HepG2 (cell line): Measurements from ENCODE around the gene GPRIN2. TPM values are rescaled to one million over a fixed set of nuclear protein-coding genes. Genes with fewer than 3 reads are reported as not detected.

ENCODE experiments used
- ATAC-seq: fragments of 200-7000 bp; cut with Tn5 transposase; 3 replicates; pipeline ENCODE4 v1.9.1; 2020; ENCODE audit warnings: mild to moderate bottlenecking, moderate library complexity
- BruUV-seq: library from RNA; stranded (reverse); fragments of 400-500 nt; replicated peaks from 2 replicates; lab custom pipeline; 2021; lab: Mats Ljungman, UMichigan
- CTCF ChIA-PET: fragments of 300-600 bp; formaldehyde crosslinking; extraction: SDS; loops from one replicate; lab custom pipeline; 2021; ENCODE audit warnings: low total read pairs, inconsistent platforms, low intra/inter-chr PET ratio; lab: Yijun Ruan, JAX
- POLR2A ChIA-PET: fragments of 350-600 bp; sonication (Branson Sonifier 250); formaldehyde crosslinking; loops from one replicate; lab custom pipeline; 2020; ENCODE audit warnings: antibody characterized with exemption, inconsistent platforms; lab: Yijun Ruan, JAX
- DNase-seq: peaks from one replicate; pipeline ENCODE4 v3.0.0-alpha.2; 2015; ENCODE audit warnings: low spot score
- FAIRE-seq: peaks from 3 replicates; lab custom pipeline; 2011; peaks lifted over from hg19 to GRCh38; lab: Jason Lieb, UNC
- H2AFZ ChIP-seq: one replicate; pipeline ENCODE4 v1.6.1; 2011; ENCODE audit warnings: low read length, inconsistent platforms
- H3K27ac ChIP-seq: fragments of 300-600 bp; 3 replicates; pipeline ENCODE4 v1.8.0; 2011; ENCODE audit warnings: mixed run types, mild to moderate bottlenecking, mixed read lengths, low read length, inconsistent platforms; ENCODE audit not compliant: insufficient read depth; ENCODE audit errors: extremely low read length
- H3K27me3 ChIP-seq, 2 experiments: fragments of 200-600 bp in 1 of 2; 2 replicates in 1 of 2; 3 replicates in 1 of 2; pipeline versions ENCODE4 v1.6.0 to v1.8.0; 2011; ENCODE audit warnings: low read length in 2 of 2, mild to moderate bottlenecking in 2 of 2, moderate library complexity in 2 of 2, inconsistent platforms in 1 of 2; ENCODE audit not compliant: insufficient read depth in 2 of 2, control insufficient read depth in 1 of 2
- H3K36me3 ChIP-seq, 2 experiments: fragments of 200-600 bp in 1 of 2; replicated peaks in 1 of 2; 2 replicates in 1 of 2; 3 replicates in 1 of 2; pipeline versions ENCODE4 v1.5.1 to v1.8.0; 2011; ENCODE audit warnings: low read length in 2 of 2, inconsistent platforms in 1 of 2; ENCODE audit not compliant: insufficient read depth in 2 of 2, control insufficient read depth in 1 of 2
- H3K4me1 ChIP-seq: 2 replicates; pipeline ENCODE4 v1.5.1; 2012; ENCODE audit warnings: low read length, inconsistent platforms; ENCODE audit not compliant: insufficient read depth
- H3K4me2 ChIP-seq: 2 replicates; pipeline ENCODE4 v1.6.0; 2011; ENCODE audit warnings: low read depth, low read length, inconsistent platforms
- H3K4me3 ChIP-seq, 3 experiments: fragments of 200-600 bp in 1 of 3; sonication (generic), shearing (Covaris generic) in 1 of 3; replicated peaks in 1 of 3; 2 replicates each; pipeline ENCODE4 v1.5.1; 2011 to 2016; ENCODE audit warnings: low read length in 3 of 3, inconsistent platforms in 2 of 3, low read depth in 2 of 3, mild to moderate bottlenecking in 2 of 3, control low read depth in 1 of 3, mixed read lengths in 1 of 3; ENCODE audit not compliant: insufficient read depth in 1 of 3
- H3K79me2 ChIP-seq: one replicate; pipeline ENCODE4 v1.6.1; 2011; ENCODE audit warnings: low read length, inconsistent platforms; ENCODE audit not compliant: insufficient read depth
- H3K9ac ChIP-seq: 2 replicates; pipeline ENCODE4 v1.6.0; 2011; ENCODE audit warnings: mild to moderate bottlenecking, low read depth, low read length, inconsistent platforms; ENCODE audit not compliant: insufficient read depth
- H3K9me3 ChIP-seq: 2 replicates; pipeline ENCODE4 v1.5.1; 2012; ENCODE audit warnings: mild to moderate bottlenecking, low read length
- H4K20me1 ChIP-seq: 2 replicates; pipeline ENCODE4 v1.6.0; 2011; ENCODE audit warnings: inconsistent platforms, mild to moderate bottlenecking, low read length, moderate library complexity; ENCODE audit not compliant: insufficient read depth
- NPAS2 ChIP-seq: sonication (generic); formaldehyde crosslinking; IDR thresholded peaks from 2 replicates; pipeline ENCODE4 v1.8.0; 2022; ENCODE audit warnings: mild to moderate bottlenecking, missing genetic modification reagents, borderline replicate concordance
- TBL1XR1 ChIP-seq: fragments of 150-350 bp; IDR thresholded peaks from 2 replicates; pipeline ENCODE4 v1.6.1; 2014; ENCODE audit warnings: borderline replicate concordance, low read length; ENCODE audit not compliant: partially characterized antibody
- ZBTB10 ChIP-seq: sonication (generic); formaldehyde crosslinking; IDR thresholded peaks from 2 replicates; pipeline ENCODE4 v1.4.0; 2020; ENCODE audit warnings: missing genetic modification reagents, borderline replicate concordance
- ZBTB7A ChIP-seq: sonication (generic); formaldehyde crosslinking; IDR thresholded peaks from 2 replicates; pipeline ENCODE4 v1.8.0; 2022; ENCODE audit warnings: mild to moderate bottlenecking, missing genetic modification reagents
- ZNF253 ChIP-seq: sonication (generic); formaldehyde crosslinking; IDR thresholded peaks from 2 replicates; pipeline ENCODE4 v1.8.0; 2022; ENCODE audit warnings: mild to moderate bottlenecking, missing genetic modification reagents, borderline replicate concordance
- ZNF343 ChIP-seq: sonication (generic); formaldehyde crosslinking; IDR thresholded peaks from 2 replicates; pipeline ENCODE4 v1.4.0; 2020; ENCODE audit warnings: mild to moderate bottlenecking, missing genetic modification reagents
- ZNF580 ChIP-seq: IDR thresholded peaks from 2 replicates; pipeline ENCODE4 v1.6.1; 2016; ENCODE audit warnings: low read depth, borderline replicate concordance
- whole genome bisulfite sequencing: methylation state at CpG from one replicate; pipeline ENCODE4 v1.1.6; 2017; ENCODE audit warnings: low lambda C conversion rate; 5-methylcytosine and 5-hydroxymethylcytosine counted together
- in situ Hi-C: cut with HindIII; loops from 2 replicates; pipeline ENCODE4 v1.10.0; 2017; ENCODE audit warnings: low pct_unique_long_range_greater_than_20kb; ENCODE audit not compliant: extremely low pct_ligation_motif_present
- intact Hi-C: fragments of 100-400 bp; cut with micrococcal nuclease; formaldehyde crosslinking; loops from one replicate; pipeline ENCODE4 v1.10.0; 2022; ENCODE audit not compliant: unreplicated experiment
- polyA plus RNA-seq, 8 experiments: library from polyadenylated mRNA; depleted of rRNA in 3 of 8; stranded (reverse) in 7 of 8; unstranded in 1 of 8; fragments of >200 nt; fragmentation: Illumina TruSeq in 4 of 8; extraction: Trizol in 4 of 8; gene quantifications; 2 replicates each; pipeline versions ENCODE4 v1.2.1 to v1.2.3, GENCODE V29; 2011 to 2016; ENCODE audit warnings: low read depth in 4 of 8, missing spikeins in 1 of 8, mixed read lengths in 1 of 8; ENCODE audit not compliant: insufficient read depth in 1 of 8
- total RNA-seq, 5 experiments: library from RNA; depleted of rRNA; stranded (reverse); fragments of >200 nt; fragmentation: Illumina TruSeq; extraction: Trizol; gene quantifications; 2 replicates each; pipeline ENCODE4 v1.2.3, GENCODE V29; 2016; ENCODE audit warnings: low read depth in 1 of 5

Gene GPRIN2
- total and polyA plus RNA-seq, 2 of the 13 experiments (the other 11 are each of a cell fraction or from before 2014, with no cell fraction given) = not detected

- 25% methylated on average over 6 of the region's 6 CpGs for WGBS
- TF ChIP-seq ZNF253 (CRISPR knock-in tag) (no peak), ZBTB10 (CRISPR knock-in tag) (no peak), ZNF343 (CRISPR knock-in tag) (no peak), ZNF580 (no peak), NPAS2 (CRISPR knock-in tag) (no peak), ZBTB7A (no peak), TBL1XR1 (no peak)
- Histone ChIP-seq H2AFZ (no peak overlapping the region), H3K27me3 (peaks cover 0 to 15% of the 10 kb centered on the region in 2 experiments; a peak in 2 of 5 replicates), H3K4me1 (peaks cover 6% of the 10 kb centered on the region), H3K9ac (no peak overlapping the region), H3K36me3 (no peaks in the 10 kb centered on the region), H3K9me3 (no peaks in the 10 kb centered on the region), H3K4me3 (no peak overlapping the region), H3K27ac (no peak overlapping the region), H3K4me2 (no peak overlapping the region), H4K20me1 (no peaks in the 10 kb centered on the region), H3K79me2 (no peaks in the 10 kb centered on the region)
- DNase-seq (no peak), FAIRE-seq (no peak), ATAC-seq (no peak)
- ChIA-PET POLR2A (no interaction called here), CTCF (no interaction called here)
- in situ Hi-C loops = no loop called here
- BruUV-seq = no TSS peak
- intact Hi-C loops = no loop called here
Observed at GRCh38 chr10:46534828-46535524, 21.5 kb downstream of the GPRIN2 start.
